ENCODE measurements around the gene PNLDC1. TPM values are rescaled to one million over a fixed set of nuclear protein-coding genes. Genes with fewer than 3 reads are reported as not detected.

PNLDC1 gene
- total and polyA plus RNA-seq, 2 experiments from 2014 or later = not detected

DNA sequence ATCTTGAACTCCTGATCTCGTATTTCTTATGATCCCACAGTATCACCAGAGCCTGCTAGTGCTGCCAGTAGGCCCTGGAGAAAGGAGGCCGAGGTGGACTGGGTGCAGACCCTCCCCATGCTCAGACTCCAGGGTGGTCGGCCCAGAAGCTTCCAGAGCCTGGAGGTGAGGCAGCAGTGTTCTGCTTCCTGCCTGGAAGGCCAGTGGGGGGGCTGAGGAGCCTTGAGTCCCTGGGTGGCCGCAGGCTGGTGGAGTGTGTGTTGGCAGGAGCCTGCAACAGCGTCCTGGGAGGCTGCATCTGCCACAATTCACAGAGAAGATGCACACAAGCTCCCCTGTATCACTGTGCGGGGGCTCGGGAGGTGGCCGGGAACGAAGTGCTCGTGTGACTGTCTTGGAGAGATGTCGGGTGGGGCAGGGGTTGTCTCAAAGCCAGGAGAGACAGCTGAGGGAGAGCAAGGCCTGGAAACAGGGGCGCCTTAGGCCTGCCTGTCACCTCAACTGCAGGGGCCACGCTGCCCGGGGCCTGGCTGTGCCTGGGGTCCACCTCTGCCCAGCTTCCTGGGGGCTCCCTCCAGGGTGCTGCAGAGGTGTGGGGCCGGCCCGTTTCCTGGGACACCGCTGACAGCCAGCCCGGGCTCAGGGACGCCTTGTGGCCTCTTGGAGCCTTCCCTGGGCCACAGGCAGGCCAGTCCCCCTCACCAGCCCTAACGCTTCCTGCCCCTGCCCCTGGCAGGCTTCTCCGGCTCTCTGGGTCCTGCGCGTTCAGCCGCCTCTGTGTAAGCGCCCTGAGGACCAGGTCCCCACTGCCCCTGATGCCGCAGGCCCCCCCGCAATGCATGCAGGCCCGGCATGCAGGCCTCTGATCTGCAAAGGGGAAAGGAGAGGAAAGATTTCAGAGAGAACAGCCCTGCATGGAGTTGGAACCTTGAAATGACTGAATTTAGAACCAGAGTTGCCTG lies 66.5 kb downstream of the PNLDC1 start (continued):
- TF ChIP-seq JUNB (IDR thresholded peaks at IDR 0.05; ENCODE audit: unreplicated experiment) (no peak), STAT1 (IDR thresholded peaks at IDR 0.05; ENCODE audit: unreplicated experiment) (no peak), CREB1 (CRISPR knock-in tag; IDR thresholded peaks at IDR 0.05; ENCODE audit: low read depth) (no peak), NANOG (IDR thresholded peaks at IDR 0.05; ENCODE audit: borderline replicate concordance) (no peak), ZNF114 (CRISPR knock-in tag; IDR thresholded peaks at IDR 0.05) (no peak), ZNF331 (CRISPR knock-in tag; IDR thresholded peaks at IDR 0.05; ENCODE audit: low read depth) (no peak), EZH2phosphoT487 (IDR thresholded peaks at IDR 0.05; ENCODE audit: unreplicated experiment) (no peak)
- TF ChIP-seq, protein P1, sequence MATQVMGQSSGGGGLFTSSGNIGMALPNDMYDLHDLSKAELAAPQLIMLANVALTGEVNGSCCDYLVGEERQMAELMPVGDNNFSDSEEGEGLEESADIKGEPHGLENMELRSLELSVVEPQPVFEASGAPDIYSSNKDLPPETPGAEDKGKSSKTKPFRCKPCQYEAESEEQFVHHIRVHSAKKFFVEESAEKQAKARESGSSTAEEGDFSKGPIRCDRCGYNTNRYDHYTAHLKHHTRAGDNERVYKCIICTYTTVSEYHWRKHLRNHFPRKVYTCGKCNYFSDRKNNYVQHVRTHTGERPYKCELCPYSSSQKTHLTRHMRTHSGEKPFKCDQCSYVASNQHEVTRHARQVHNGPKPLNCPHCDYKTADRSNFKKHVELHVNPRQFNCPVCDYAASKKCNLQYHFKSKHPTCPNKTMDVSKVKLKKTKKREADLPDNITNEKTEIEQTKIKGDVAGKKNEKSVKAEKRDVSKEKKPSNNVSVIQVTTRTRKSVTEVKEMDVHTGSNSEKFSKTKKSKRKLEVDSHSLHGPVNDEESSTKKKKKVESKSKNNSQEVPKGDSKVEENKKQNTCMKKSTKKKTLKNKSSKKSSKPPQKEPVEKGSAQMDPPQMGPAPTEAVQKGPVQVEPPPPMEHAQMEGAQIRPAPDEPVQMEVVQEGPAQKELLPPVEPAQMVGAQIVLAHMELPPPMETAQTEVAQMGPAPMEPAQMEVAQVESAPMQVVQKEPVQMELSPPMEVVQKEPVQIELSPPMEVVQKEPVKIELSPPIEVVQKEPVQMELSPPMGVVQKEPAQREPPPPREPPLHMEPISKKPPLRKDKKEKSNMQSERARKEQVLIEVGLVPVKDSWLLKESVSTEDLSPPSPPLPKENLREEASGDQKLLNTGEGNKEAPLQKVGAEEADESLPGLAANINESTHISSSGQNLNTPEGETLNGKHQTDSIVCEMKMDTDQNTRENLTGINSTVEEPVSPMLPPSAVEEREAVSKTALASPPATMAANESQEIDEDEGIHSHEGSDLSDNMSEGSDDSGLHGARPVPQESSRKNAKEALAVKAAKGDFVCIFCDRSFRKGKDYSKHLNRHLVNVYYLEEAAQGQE (IDR thresholded peaks at IDR 0.05; ENCODE audit: unreplicated experiment) = no peak
- TF ChIP-seq, protein P2, sequence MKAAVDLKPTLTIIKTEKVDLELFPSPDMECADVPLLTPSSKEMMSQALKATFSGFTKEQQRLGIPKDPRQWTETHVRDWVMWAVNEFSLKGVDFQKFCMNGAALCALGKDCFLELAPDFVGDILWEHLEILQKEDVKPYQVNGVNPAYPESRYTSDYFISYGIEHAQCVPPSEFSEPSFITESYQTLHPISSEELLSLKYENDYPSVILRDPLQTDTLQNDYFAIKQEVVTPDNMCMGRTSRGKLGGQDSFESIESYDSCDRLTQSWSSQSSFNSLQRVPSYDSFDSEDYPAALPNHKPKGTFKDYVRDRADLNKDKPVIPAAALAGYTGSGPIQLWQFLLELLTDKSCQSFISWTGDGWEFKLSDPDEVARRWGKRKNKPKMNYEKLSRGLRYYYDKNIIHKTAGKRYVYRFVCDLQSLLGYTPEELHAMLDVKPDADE (IDR thresholded peaks at IDR 0.05) = no peak

Small RNAs within 50 kb of the gene (small RNA-seq; reads per million reads assigned to genes)
- gene SNORA20 (ENCODE audit: low replicate concordance) = 34.5 reads per million, percentile 98 among the genes with 10 or more reads in this experiment
- gene SNORA29 (ENCODE audit: low replicate concordance) = not detected

Other genes starting within 250 kb of the PNLDC1 start
- 73.0 and 97.0 TPM in 2 replicates for gene SOD2, start 107.0 kb upstream of the PNLDC1 start, total RNA-seq (2014; rRNA removed; shearing (Covaris generic))
- 40.2 and 44.1 TPM in 2 replicates for gene SOD2, start 107.0 kb upstream of the PNLDC1 start, polyA plus RNA-seq (2016; fragmentation: Nextera tagmentation; extraction: Ambion mirVana)
- gene WTAP, start 72.8 kb upstream of the PNLDC1 start, total RNA-seq (2014; rRNA removed; shearing (Covaris generic)) = 108 and 110 TPM in 2 replicates
- gene WTAP, start 72.8 kb upstream of the PNLDC1 start, polyA plus RNA-seq (2016; fragmentation: Nextera tagmentation; extraction: Ambion mirVana) = 107 and 121 TPM in 2 replicates
- gene ACAT2, start 38.2 kb upstream of the PNLDC1 start, total RNA-seq (2014; rRNA removed; shearing (Covaris generic)) = 104 and 108 TPM in 2 replicates
- gene ACAT2, start 38.2 kb upstream of the PNLDC1 start, polyA plus RNA-seq (2016; fragmentation: Nextera tagmentation; extraction: Ambion mirVana) = 136 and 151 TPM in 2 replicates
- 339 and 346 TPM in 2 replicates for gene TCP1, start 10.7 kb upstream of the PNLDC1 start, total RNA-seq (2014; rRNA removed; shearing (Covaris generic))
- 200 and 222 TPM in 2 replicates for gene TCP1, start 10.7 kb upstream of the PNLDC1 start, polyA plus RNA-seq (2016; fragmentation: Nextera tagmentation; extraction: Ambion mirVana)
- gene MRPL18, start 9.8 kb upstream of the PNLDC1 start, total RNA-seq (2014; rRNA removed; shearing (Covaris generic)) = 91.3 and 91.4 TPM in 2 replicates
- 228 and 230 TPM in 2 replicates for gene MRPL18, start 9.8 kb upstream of the PNLDC1 start, polyA plus RNA-seq (2016; fragmentation: Nextera tagmentation; extraction: Ambion mirVana)
- gene MAS1, start 90.7 kb downstream of the PNLDC1 start, total RNA-seq (2014; rRNA removed; shearing (Covaris generic)) = 0.03 and 0.08 TPM in 2 replicates
- not detected in 2 replicates for gene MAS1, start 90.7 kb downstream of the PNLDC1 start, polyA plus RNA-seq (2016; fragmentation: Nextera tagmentation; extraction: Ambion mirVana)
- 76.4 and 80.4 TPM in 2 replicates for gene IGF2R, start 168.8 kb downstream of the PNLDC1 start, total RNA-seq (2014; rRNA removed; shearing (Covaris generic))
- 11.7 and 12.5 TPM in 2 replicates for gene IGF2R, start 168.8 kb downstream of the PNLDC1 start, polyA plus RNA-seq (2016; fragmentation: Nextera tagmentation; extraction: Ambion mirVana)

Measured in GM23338 (cell line).